ENCODE results near the gene ARHGAP45.

DNA sequence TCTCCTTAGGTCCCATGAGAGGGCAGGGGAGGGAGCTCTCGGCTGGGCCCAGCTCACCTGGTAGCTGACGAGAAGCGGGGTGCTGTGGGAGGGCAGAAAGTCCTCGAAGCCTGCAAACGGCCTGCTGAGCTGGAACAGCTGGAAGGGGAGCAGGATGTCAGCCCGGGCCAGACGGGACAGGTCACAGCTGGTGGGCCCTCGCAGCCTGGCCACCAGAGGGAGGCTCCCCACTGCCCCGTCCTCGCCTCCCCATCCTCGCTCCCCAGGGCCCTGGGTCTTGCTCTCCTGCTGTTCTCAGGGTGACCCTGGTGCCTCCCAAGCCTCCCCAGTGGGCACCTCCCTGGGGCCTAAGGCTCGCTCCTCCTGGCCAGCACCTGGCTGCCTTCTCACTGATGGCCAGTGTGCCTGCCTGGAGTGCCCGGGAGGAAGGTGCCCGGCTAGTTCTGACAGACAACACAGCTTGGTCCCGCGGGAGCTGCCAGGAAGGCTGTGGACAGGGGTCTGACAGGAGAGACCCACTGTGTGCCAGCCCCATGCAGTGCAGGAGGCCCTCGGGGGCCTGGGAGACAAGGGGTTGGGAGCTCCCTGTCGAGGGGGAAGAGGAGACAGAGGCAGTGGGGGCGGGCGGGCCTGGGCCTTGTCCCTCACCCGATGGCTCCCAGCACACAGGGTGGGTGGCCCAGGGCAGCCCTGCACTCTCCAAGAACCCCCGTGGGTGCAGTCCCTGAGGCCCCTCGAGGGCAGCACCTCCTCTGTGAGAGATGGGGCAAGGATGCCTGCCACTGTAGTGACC is 57.1 kb downstream of the ARHGAP45 start:
- TF ChIP-seq CTCF (IDR thresholded peaks at IDR 0.05; ENCODE audit: low read length): no peak
- TF ChIP-seq EZH2 (IDR thresholded peaks at IDR 0.05; ENCODE audit: borderline replicate concordance, low read length): no peak

Data from OCI-LY1 (cell line).